Activated CD4-positive, alpha-beta T cell treated with anti-CD3 and anti-CD28 coated beads, Interleukin-2, amount 10 ng/mL, durations not matched to agents 7 days and 5 days (primary cell): Measurements from ENCODE around the gene ARHGAP21. TPM values are rescaled to one million over a fixed set of nuclear protein-coding genes. Genes with fewer than 3 reads are reported as not detected.

ENCODE experiments used
- CTCF ChIA-PET: fragments of 350-600 bp; sonication (Branson Sonifier 250); formaldehyde crosslinking; loops from one replicate; lab custom pipeline; 2021; ENCODE audit warnings: antibody characterized with exemption; lab: Charles Lee
- POLR2A ChIA-PET: fragments of 350-600 bp; sonication (Branson Sonifier 250); formaldehyde crosslinking; loops from one replicate; lab custom pipeline; 2021; ENCODE audit warnings: antibody characterized with exemption; lab: Charles Lee
- DNase-seq: peaks from one replicate; pipeline ENCODE4 v3.0.0-alpha.2; 2020
- H3K27ac Mint-ChIP-seq: one replicate; pipeline ENCODE4 v1.8.0; 2021; ENCODE audit warnings: mild to moderate bottlenecking, moderate library complexity, mixed read lengths
- H3K27me3 Mint-ChIP-seq: one replicate; pipeline ENCODE4 v1.8.0; 2021; ENCODE audit warnings: mixed read lengths
- H3K36me3 Mint-ChIP-seq: one replicate; pipeline ENCODE4 v1.8.0; 2021; ENCODE audit warnings: low read depth, mixed read lengths
- H3K4me1 Mint-ChIP-seq: one replicate; pipeline ENCODE4 v1.8.0; 2021; ENCODE audit warnings: mixed read lengths
- H3K4me3 Mint-ChIP-seq: one replicate; pipeline ENCODE4 v1.8.0; 2021; ENCODE audit warnings: mild to moderate bottlenecking, moderate library complexity, mixed read lengths
- H3K9me3 Mint-ChIP-seq: one replicate; pipeline ENCODE4 v1.8.0; 2021; ENCODE audit warnings: mixed read lengths
- total RNA-seq, 2 experiments: library from RNA; stranded (reverse); gene quantifications; one replicate each; pipeline ENCODE4 v1.2.3, GENCODE V29; 2021

Gene ARHGAP21
- total RNA-seq, 2 experiments from 2014 or later = 26.1 to 27.4 TPM

- ChIA-PET CTCF (no interaction called here), POLR2A (no interaction called here)
- peaks cover 8% of the 10 kb centered on the region for H3K27me3 Mint-ChIP-seq
- no peak overlapping the region for H3K27ac Mint-ChIP-seq
- H3K4me3 Mint-ChIP-seq = no peak overlapping the region
- H3K9me3 Mint-ChIP-seq = no peaks in the 10 kb centered on the region
- H3K4me1 Mint-ChIP-seq = peaks cover 14% of the 10 kb centered on the region
- DNase-seq = no peak
- no peaks in the 10 kb centered on the region for H3K36me3 Mint-ChIP-seq
These were observed 151.7 kb downstream of the ARHGAP21 start for GRCh38 chr10:24571870-24572450.

DNA sequence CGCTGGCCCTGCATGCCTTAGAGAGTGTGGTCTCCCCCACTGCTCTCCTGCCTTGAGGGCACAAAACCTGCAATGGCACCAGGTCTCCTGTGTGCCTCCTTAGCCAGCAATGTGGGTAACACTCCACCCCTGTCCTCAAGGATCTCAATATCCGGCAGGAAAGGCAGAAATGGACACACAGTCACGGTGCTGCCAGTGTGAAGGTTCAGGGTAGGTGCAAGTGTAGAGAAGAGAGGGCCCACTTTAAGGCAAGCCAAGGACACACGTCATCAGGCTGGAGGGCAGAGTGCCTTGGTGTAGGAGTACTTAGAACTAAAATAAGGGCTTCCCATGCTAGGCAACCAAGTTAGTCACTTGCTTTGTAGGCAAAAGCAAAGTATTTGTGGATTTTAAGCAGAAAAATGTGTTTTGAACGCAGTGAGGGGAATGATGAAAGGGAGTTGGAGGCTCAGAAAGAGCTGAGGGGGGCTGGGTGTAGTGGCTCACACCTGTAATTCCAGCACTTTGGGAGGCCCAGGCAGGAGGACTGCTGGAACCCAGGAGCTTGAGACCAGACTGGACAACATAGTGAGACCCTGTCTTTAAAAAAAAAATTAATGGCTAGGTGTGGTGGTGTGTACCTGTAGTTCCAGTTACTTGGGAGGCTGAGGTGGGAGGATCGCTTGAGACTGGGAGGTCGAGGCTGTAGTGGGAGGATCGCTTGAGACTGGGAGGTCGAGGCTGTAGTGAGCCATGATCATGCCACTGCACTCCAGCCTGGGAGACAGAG lies 152.8 kb downstream of the ARHGAP21 start:
- peaks cover under 1% of the 10 kb centered on the region for H3K27me3 Mint-ChIP-seq
- H3K4me3 Mint-ChIP-seq = no peak overlapping the region
- POLR2A ChIA-PET = no interaction called here
- H3K27ac Mint-ChIP-seq = no peak overlapping the region
- CTCF ChIA-PET = no interaction called here
- no peaks in the 10 kb centered on the region for H3K36me3 Mint-ChIP-seq
- no peak for DNase-seq
- peaks cover 9% of the 10 kb centered on the region for H3K4me1 Mint-ChIP-seq
- H3K9me3 Mint-ChIP-seq = no peaks in the 10 kb centered on the region

DNA sequence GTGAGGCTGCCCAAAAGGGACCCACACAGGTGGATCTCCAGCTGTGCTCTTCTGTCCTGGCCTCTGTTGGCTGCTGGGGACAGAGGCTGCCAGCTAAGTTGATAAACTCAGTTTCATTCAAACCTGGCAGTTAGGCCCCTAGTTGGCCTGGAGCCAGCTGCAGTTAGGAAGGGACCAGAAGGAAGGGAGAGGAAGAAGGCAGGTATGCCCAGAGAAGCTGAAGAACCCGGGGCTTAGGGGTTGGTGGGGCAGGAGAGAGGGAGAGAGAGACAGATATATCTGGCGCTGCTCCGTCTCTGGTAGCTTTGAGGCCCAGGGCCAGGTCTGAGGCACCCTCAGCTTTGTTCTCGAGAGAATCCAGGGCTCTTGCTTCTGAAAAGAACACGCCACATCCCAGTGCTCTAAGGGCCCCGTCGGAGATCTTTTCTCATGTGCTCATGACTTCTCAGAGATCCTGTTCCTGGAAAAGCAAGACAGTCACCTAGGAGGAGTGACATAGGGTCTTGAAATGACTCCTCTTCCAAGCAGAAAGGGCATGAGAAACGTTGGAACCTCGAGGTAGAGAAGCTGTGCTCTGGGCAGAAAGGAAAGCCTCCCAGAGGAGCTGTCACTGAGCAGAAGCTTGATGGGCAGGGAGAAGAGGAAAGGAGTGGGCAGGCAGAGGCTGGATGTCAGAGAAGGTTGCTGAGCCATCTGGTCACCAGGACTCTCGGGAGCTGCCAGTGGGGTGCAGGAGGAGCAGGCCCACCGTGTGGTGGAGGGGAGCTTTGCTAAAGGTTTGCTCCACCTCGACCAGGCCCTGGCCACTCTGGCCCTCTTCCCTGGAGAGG lies 153.6 kb downstream of the ARHGAP21 start:
- peaks cover 3% of the 10 kb centered on the region for H3K4me1 Mint-ChIP-seq
- H3K27me3 Mint-ChIP-seq = no peaks in the 10 kb centered on the region
- POLR2A ChIA-PET = no interaction called here
- no peak overlapping the region for H3K27ac Mint-ChIP-seq
- no peaks in the 10 kb centered on the region for H3K9me3 Mint-ChIP-seq
- no peak overlapping the region for H3K4me3 Mint-ChIP-seq
- CTCF ChIA-PET = interaction anchor here (0.6 kb wide), 1 partner anchor 386 kb away, joined by 3 read pairs; no protein-coding TSS in a partner anchor
- DNase-seq = no peak
- H3K36me3 Mint-ChIP-seq = no peaks in the 10 kb centered on the region

GRCh38 chr10:24569330-24569796 lies 154.3 kb downstream of the ARHGAP21 start:
- Mint-ChIP-seq H3K4me3 (no peak overlapping the region), H3K36me3 (no peaks in the 10 kb centered on the region), H3K9me3 (no peaks in the 10 kb centered on the region), H3K27me3 (no peaks in the 10 kb centered on the region), H3K27ac (no peak overlapping the region), H3K4me1 (no peaks in the 10 kb centered on the region)
- no peak for DNase-seq
- ChIA-PET CTCF (interaction anchor here (0.6 kb wide), 1 partner anchor 387 kb away, joined by 3 read pairs; no protein-coding TSS in a partner anchor), POLR2A (no interaction called here)

GRCh38 chr10:24568042-24568441 lies 155.6 kb downstream of the ARHGAP21 start:
- Mint-ChIP-seq H3K4me3 (no peak overlapping the region), H3K9me3 (no peaks in the 10 kb centered on the region), H3K27me3 (no peaks in the 10 kb centered on the region), H3K36me3 (no peaks in the 10 kb centered on the region), H3K4me1 (no peaks in the 10 kb centered on the region), H3K27ac (no peak overlapping the region)
- DNase-seq = no peak
- POLR2A ChIA-PET = no interaction called here
- CTCF ChIA-PET = no interaction called here

DNA sequence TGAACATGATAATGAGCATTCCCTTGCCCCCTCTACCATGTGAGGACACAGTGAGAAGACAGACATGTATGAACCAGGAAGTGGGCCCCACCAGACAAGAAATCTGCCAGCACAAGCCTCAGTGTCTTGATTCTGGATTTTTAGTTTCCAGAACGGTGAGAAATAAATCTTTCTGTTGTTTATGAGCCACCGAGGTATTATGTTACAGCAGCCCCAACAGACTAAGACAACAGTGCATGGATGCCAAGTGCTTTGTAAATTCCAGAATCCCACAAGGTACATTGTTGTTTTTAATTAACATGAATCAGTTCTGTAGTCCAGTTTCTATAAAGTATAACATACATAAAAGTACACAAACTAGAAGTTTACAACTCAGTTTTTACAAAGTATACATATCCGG lies 162.2 kb downstream of the ARHGAP21 start:
- CTCF ChIA-PET = no interaction called here
- no peaks in the 10 kb centered on the region for H3K9me3 Mint-ChIP-seq

GRCh38 chr10:24556750-24557742 lies 166.6 kb downstream of the ARHGAP21 start:
- Mint-ChIP-seq H3K27ac (no peak overlapping the region), H3K36me3 (no peaks in the 10 kb centered on the region), H3K4me3 (no peak overlapping the region), H3K9me3 (no peaks in the 10 kb centered on the region), H3K27me3 (no peaks in the 10 kb centered on the region), H3K4me1 (peaks cover 7% of the 10 kb centered on the region)
- POLR2A ChIA-PET = no interaction called here
- peak; percentile 58 for DNase-seq
- CTCF ChIA-PET = interaction anchor here (1.0 kb wide), 1 partner anchor 61 kb away, joined by 3 read pairs; no protein-coding TSS in a partner anchor

More for the DNA sequence above, 162.2 kb downstream of the ARHGAP21 start:
- H3K4me3 Mint-ChIP-seq = no peak overlapping the region
- H3K36me3 Mint-ChIP-seq = no peaks in the 10 kb centered on the region
- POLR2A ChIA-PET = no interaction called here
- no peak overlapping the region for H3K27ac Mint-ChIP-seq
- no peaks in the 10 kb centered on the region for H3K27me3 Mint-ChIP-seq
- no peak for DNase-seq
- peaks cover 7% of the 10 kb centered on the region for H3K4me1 Mint-ChIP-seq

GRCh38 chr10:24556126-24556749 lies 167.4 kb downstream of the ARHGAP21 start:
- POLR2A ChIA-PET = no interaction called here

GRCh38 chr10:24554036-24554435 lies 169.7 kb downstream of the ARHGAP21 start:
- Mint-ChIP-seq H3K9me3 (no peaks in the 10 kb centered on the region), H3K36me3 (no peaks in the 10 kb centered on the region), H3K4me1 (peaks cover 7% of the 10 kb centered on the region), H3K27ac (no peak overlapping the region), H3K27me3 (no peaks in the 10 kb centered on the region), H3K4me3 (no peak overlapping the region)
- POLR2A ChIA-PET = no interaction called here
- DNase-seq = no peak
- CTCF ChIA-PET = no interaction called here

More at GRCh38 chr10:24556126-24556749, 167.4 kb downstream of the ARHGAP21 start:
- Mint-ChIP-seq H3K27me3 (no peaks in the 10 kb centered on the region), H3K4me3 (no peak overlapping the region), H3K27ac (no peak overlapping the region), H3K4me1 (peaks cover 7% of the 10 kb centered on the region), H3K36me3 (no peaks in the 10 kb centered on the region), H3K9me3 (no peaks in the 10 kb centered on the region)
- CTCF ChIA-PET = no interaction called here
- no peak for DNase-seq

GRCh38 chr10:24553051-24553612 lies 170.6 kb downstream of the ARHGAP21 start:
- ChIA-PET POLR2A (no interaction called here), CTCF (no interaction called here)
- no peaks in the 10 kb centered on the region for H3K27me3 Mint-ChIP-seq
- no peaks in the 10 kb centered on the region for H3K9me3 Mint-ChIP-seq
- H3K4me1 Mint-ChIP-seq = peaks cover 7% of the 10 kb centered on the region
- H3K36me3 Mint-ChIP-seq = no peaks in the 10 kb centered on the region
- no peak overlapping the region for H3K4me3 Mint-ChIP-seq
- DNase-seq = no peak
- H3K27ac Mint-ChIP-seq = no peak overlapping the region

GRCh38 chr10:24552346-24553016 lies 171.2 kb downstream of the ARHGAP21 start:
- CTCF ChIA-PET = no interaction called here
- peak; percentile 14 for DNase-seq
- POLR2A ChIA-PET = no interaction called here
- peaks cover 7% of the 10 kb centered on the region for H3K4me1 Mint-ChIP-seq
- no peaks in the 10 kb centered on the region for H3K36me3 Mint-ChIP-seq
- no peak overlapping the region for H3K4me3 Mint-ChIP-seq
- H3K27ac Mint-ChIP-seq = no peak overlapping the region
- H3K9me3 Mint-ChIP-seq = no peaks in the 10 kb centered on the region
- no peaks in the 10 kb centered on the region for H3K27me3 Mint-ChIP-seq
